NCI-H1930 (cell line): Measurements from ENCODE around the gene CAP2.
"Not testable (repeated sequence)": the region's sequence is repeated elsewhere in the genome, so short reads cannot be mapped to it uniquely, and the experiment has no call there.

Experiments
- DNase-seq, 2 experiments: peaks; one replicate each; lab custom pipeline; 2025; lab: John Stamatoyannopoulos, UW

The CAP2 gene

GRCh38 chr6:17501982-17502704 lies 108.7 kb downstream of the CAP2 start:
- no peak for DNase-seq

- DNase-seq = no peak
Observed at GRCh38 chr6:17503051-17503450, 109.7 kb downstream of the CAP2 start.

GRCh38 chr6:17504005-17504404 lies 110.6 kb downstream of the CAP2 start:
- DNase-seq = no peak

- no peak for DNase-seq
Observed at GRCh38 chr6:17505062-17505476, 111.7 kb downstream of the CAP2 start.

GRCh38 chr6:17505767-17506280 lies 112.4 kb downstream of the CAP2 start:
- no peak for DNase-seq

DNA sequence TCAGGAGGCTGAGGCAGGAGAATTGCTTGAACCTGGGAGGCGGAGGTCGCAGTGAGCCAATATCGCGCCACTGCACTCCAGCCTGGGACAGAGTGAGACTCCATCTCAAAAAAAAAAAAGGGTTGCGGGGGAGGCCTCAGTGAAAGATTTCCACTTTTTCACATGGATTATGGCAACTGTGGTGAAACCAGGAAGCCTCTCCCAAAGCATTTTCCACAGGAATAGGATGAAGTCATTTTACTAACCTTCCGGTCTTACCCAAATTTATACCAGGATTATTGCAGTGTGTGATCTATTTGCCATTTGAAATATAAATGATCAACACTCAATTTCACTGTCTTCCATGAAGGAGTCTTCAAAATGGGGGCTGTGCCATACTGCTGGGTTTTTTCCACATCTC lies 113.1 kb downstream of the CAP2 start:
- DNase-seq = no peak

GRCh38 chr6:17506962-17507361 lies 113.6 kb downstream of the CAP2 start:
- DNase-seq = no peak

GRCh38 chr6:17511084-17511483 lies 117.7 kb downstream of the CAP2 start:
- DNase-seq = no peak

- DNase-seq = no peak
Observed at GRCh38 chr6:17511580-17511979, 118.2 kb downstream of the CAP2 start.

DNA sequence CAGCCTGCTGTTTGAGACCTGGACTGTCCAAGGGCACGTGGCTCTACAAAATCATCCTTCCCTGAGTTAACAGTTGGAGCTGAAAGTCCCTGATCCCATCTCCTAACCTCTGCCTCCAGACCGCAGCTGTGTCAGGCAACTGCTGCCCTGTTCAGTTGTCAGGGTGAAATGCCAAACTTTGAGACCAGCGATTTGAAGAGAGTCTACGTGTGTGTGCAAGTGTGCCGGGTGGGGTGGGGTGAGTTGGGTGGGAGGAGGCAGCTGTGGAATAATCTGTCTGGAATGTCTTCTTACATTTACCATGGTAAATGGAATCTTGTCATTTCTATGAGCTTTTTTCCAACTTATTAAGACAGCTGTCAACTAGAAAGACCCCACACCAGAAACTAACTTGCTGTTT lies 125.7 kb downstream of the CAP2 start:
- DNase-seq = no peak

DNA sequence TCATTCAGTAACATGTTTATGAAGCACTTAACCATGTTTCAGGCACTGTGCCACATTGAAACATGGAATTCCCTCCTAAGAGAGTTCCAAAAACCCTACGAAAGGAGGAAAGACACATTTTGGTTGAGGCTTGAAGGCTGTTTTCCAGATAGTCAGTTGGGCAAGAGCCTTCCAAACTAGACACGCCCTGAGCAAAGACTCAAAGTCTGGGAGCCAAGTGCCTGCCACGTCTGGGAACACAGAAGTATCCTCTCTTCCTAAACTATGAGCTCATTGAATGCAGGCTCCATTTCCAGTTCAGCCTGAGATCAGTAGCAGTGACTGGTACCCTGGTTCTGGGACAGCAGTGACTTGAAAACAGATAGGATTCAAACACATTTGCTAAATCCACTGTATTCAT lies 132.2 kb downstream of the CAP2 start:
- no peak for DNase-seq

DNA sequence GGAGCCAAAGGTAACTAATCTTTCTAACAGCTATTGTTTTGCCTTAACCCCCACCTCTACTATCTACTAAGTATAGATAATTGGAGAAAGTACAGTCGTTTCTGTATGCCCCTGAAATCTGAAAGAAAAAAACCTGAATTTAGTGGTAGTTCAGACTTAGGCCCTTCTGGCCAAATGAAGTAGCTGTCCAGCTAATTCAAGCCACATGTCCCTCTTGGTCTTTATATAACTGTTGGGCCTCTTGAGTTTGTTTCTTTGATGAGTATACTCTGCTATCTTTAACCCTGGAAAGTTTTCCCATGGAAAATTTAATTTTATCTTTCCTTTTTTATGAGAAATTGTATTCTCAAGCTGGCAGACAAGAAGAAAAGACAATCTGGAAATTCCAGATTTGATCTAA lies 133.7 kb downstream of the CAP2 start:
- no peak for DNase-seq

GRCh38 chr6:17530321-17530835 lies 137.0 kb downstream of the CAP2 start:
- DNase-seq = no peak

GRCh38 chr6:17536586-17536985 lies 143.2 kb downstream of the CAP2 start:
- DNase-seq = no peak

- DNase-seq = no peak
Observed at GRCh38 chr6:17542243-17542642, 148.8 kb downstream of the CAP2 start.

DNA sequence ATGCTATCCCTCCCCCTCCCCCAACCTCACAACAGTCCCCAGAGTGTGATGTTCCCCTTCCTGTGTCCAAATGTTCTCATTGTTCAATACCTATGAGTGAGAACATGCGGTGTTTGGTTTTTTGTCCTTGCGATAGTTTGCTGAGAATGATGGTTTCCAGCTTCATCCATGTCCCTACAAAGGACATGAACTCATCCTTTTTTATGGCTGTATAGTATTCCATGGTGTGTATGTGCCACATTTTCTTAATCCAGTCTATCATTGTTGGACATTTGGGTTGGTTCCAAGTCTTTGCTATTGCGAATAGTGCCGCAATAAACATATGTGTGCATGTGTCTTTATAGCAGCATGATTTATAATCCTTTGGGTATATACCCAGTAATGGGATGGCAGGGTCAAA lies 152.3 kb downstream of the CAP2 start:
- not testable (repeated sequence) for DNase-seq

GRCh38 chr6:17551383-17551958 lies 158.1 kb downstream of the CAP2 start:
- DNase-seq = no peak

GRCh38 chr6:17552861-17553260 lies 159.5 kb downstream of the CAP2 start:
- no peak for DNase-seq

DNA sequence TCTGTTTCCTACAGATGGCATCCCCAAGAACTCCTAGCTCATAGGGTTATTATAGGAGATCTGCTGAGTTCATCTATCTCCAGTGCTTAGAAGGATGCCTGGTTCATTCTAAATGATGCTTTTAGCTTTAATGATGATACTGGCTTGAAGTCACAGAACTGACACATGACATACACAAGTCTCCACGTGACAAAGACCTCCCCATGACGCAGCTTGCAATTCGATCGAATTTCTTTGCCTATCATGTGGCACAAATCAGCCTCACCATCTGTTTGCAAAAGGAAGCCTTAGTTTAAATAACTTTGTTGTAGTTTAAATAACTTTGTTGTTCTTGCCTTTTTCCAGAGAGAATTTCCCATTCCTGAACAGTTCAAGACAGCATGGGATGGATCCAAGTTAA lies 162.6 kb downstream of the CAP2 start:
- DNase-seq = no peak

DNA sequence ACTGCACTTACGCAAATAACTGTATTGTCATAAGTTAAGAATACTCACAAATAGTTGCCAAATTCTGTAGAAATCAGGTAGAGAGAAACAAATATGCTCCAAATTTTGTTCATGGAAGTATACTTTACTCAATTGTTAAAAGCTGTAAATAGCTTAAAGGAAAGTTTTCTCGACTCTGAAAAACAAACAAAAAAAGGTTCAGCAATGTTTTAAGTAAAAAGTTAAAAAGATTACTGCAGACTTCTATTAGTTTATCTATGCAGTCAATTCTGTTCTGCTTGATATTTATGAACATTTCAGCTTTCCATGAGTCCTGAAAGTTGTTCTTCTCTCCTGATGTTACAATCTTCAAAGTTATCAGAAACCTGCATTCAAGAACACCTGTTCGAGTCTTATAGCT lies 169.2 kb downstream of the CAP2 start:
- DNase-seq = no peak

DNA sequence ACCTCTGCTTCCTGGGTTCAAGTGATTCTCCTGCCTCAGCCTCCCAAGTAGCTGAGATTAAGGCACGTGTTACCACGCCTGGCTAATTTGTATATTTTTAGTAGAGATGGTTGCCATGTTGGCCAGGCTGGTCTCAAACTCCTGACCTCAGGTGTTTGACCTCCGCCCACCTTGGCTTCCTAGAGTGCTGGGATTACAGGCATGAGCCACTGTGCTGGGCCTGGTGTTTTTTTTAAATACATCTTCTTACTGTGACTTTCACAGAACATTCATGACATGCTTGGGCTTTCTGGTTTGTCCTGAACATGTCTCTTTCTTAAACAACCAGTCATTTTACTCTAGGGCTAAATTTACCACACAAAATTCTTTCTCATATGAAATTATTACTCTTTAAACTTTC lies 172.0 kb downstream of the CAP2 start:
- DNase-seq = no peak

DNA sequence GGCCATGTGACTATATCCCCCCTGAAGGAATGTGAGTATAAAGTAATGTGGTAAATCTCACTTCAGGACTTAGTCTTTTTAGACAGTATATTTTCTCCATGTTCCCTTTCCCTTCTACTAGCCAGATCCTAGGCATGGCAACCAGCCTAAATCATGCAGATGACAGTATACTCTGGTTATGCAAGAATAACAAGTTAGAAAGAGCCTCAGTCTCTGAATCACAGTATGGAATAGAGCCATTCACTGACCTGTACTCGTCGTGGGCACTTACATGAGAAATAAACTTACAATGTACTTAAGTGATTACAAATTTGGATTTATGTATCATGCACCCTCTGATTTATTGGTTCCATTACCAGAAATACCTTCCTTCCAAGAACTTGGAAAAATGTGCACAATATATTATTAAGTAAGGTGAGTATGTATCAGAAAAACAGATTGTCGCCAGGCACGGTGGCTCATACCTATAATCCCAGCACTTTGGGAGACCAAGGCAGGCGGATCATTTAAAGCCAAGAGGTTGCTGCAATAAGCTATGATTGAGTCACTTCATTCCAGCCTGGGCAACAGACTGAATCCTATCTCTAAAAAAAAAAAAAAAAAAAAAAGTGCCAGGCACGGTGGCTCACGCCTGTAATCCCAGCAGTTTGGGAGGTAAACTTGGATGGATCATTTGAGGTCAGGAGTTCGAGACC lies 181.6 kb downstream of the CAP2 start:
- no peak for DNase-seq

DNA sequence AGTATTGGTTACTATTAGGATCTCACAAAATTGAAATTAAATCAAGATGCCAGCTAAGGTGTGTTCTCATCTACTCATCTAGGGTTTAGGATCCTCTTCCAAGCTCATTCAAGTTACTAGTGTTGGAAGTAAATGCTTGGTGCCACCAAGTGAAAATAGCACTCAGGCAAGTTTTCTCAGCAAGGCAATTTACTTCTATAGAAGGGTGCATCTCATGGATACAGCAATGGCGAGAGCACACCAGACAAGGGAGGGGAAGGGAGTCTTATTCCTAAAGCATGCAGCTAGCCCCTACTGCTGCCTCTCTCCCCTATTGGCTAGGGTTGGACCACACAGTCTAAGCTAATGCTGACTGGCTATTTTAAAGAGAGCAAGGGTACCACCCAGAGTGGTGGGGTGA lies 183.7 kb downstream of the CAP2 start:
- no peak for DNase-seq
